ENCODE data around the gene RAB30.
"Not testable (repeated sequence)": the region's sequence is repeated elsewhere in the genome, so short reads cannot be mapped to it uniquely, and the experiment has no call there.

The RAB30 gene

GRCh38 chr11:82979824-82980223 lies 91.9 kb downstream of the RAB30 start:
- DNase-seq: no peak

- no peak for DNase-seq
Observed at GRCh38 chr11:82978422-82979099, 93.1 kb downstream of the RAB30 start.

GRCh38 chr11:82976786-82977185 lies 94.9 kb downstream of the RAB30 start:
- DNase-seq: no peak

GRCh38 chr11:82975882-82976281 lies 95.8 kb downstream of the RAB30 start:
- DNase-seq: no peak

GRCh38 chr11:82974851-82975250 lies 96.8 kb downstream of the RAB30 start:
- no peak for DNase-seq

GRCh38 chr11:82974135-82974534 lies 97.6 kb downstream of the RAB30 start:
- no peak for DNase-seq

- no peak for DNase-seq
Observed at GRCh38 chr11:82972103-82972502, 99.6 kb downstream of the RAB30 start.

GRCh38 chr11:82971519-82971946 lies 100.2 kb downstream of the RAB30 start:
- DNase-seq: not testable (repeated sequence)

- peak; percentile 6 for DNase-seq
Observed at GRCh38 chr11:82970507-82971083, 101.1 kb downstream of the RAB30 start.

GRCh38 chr11:82969811-82970210 lies 101.9 kb downstream of the RAB30 start:
- DNase-seq: no peak

GRCh38 chr11:82967381-82967780 lies 104.3 kb downstream of the RAB30 start:
- DNase-seq: no peak

- DNase-seq: not testable (repeated sequence)
Observed at GRCh38 chr11:82962021-82962420, 109.7 kb downstream of the RAB30 start.

GRCh38 chr11:82960779-82961143 lies 110.9 kb downstream of the RAB30 start:
- DNase-seq: no peak

GRCh38 chr11:82959987-82960778 lies 111.5 kb downstream of the RAB30 start:
- no peak for DNase-seq

GRCh38 chr11:82955736-82956453 lies 115.8 kb downstream of the RAB30 start:
- peak; percentile 14 for DNase-seq

GRCh38 chr11:82950502-82950901 lies 121.2 kb downstream of the RAB30 start:
- DNase-seq: not testable (repeated sequence)

- no peak for DNase-seq
Observed at GRCh38 chr11:82949352-82949751, 122.3 kb downstream of the RAB30 start.

- no peak for DNase-seq
Observed at GRCh38 chr11:82945682-82946081, 126.0 kb downstream of the RAB30 start.

- DNase-seq: not testable (repeated sequence)
Observed at GRCh38 chr11:82945041-82945440, 126.7 kb downstream of the RAB30 start.

- DNase-seq: no peak
Observed at GRCh38 chr11:82944198-82944597, 127.5 kb downstream of the RAB30 start.

GRCh38 chr11:82943430-82943829 lies 128.3 kb downstream of the RAB30 start:
- not testable (repeated sequence) for DNase-seq

- no peak for DNase-seq
Observed at GRCh38 chr11:82942376-82942775, 129.3 kb downstream of the RAB30 start.

GRCh38 chr11:82939456-82939855 lies 132.2 kb downstream of the RAB30 start:
- no peak for DNase-seq

All from activated gamma-delta T cell (primary cell).